PC-9 (cell line): ENCODE measurements around the gene SLC12A3.

Experiments
- CTCF ChIP-seq: fragments of 200-600 bp; sonication (generic); conservative IDR thresholded peaks from 2 replicates; pipeline ENCODE4 v1.6.1; 2017; ENCODE audit warnings: mixed run types, antibody characterized with exemption, mild to moderate bottlenecking, moderate library complexity
- EZH2 ChIP-seq: fragments of 200-600 bp; sonication (generic); IDR thresholded peaks from 2 replicates; pipeline ENCODE4 v1.8.0; 2017; ENCODE audit warnings: antibody characterized with exemption, low read depth

GRCh38 chr16:56892705-56893104, 27.7 kb downstream of the SLC12A3 start:
- TF ChIP-seq EZH2: no peak
- TF ChIP-seq CTCF: no peak
